ENCODE measurements around the gene DOK4.
"Not testable (repeated sequence)": the region's sequence is repeated elsewhere in the genome, so short reads cannot be mapped to it uniquely, and the experiment has no call there.

DOK4 gene

GRCh38 chr16:57502048-57502775 lies 15.9 kb upstream of the DOK4 start:
- DNase-seq (ENCODE audit: low read depth in 2 of 3, low spot score in 1 of 3): no peak

DNA sequence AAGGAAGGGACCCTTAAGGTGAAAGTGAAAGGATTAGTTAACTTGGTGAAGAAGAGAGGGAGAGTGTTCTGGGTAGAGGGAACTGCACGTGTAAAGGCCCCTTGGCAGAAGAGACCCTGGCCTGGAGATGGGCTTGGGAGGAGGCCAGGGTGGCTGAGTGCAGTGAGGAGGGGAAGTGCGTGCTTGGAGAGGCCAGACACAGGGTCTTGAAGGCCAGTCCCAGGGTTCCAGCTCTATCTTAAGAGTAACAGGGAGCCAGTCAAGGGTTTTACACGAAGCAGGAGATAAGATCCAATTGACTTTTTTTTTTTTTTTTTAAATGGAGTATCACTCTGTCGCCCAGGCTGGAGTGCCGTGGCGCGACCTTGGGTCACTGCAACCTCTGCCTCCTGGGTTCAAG lies 15.2 kb upstream of the DOK4 start:
- DNase-seq (ENCODE audit: low read depth in 2 of 3, low spot score in 1 of 3): no peak

- no peak for DNase-seq (ENCODE audit: low read depth in 2 of 3, low spot score in 1 of 3)
Measured at GRCh38 chr16:57500578-57501111, 14.4 kb upstream of the DOK4 start.

GRCh38 chr16:57499941-57500340 lies 13.6 kb upstream of the DOK4 start:
- not testable (repeated sequence) for DNase-seq (ENCODE audit: low read depth in 2 of 3, low spot score in 1 of 3)

GRCh38 chr16:57498031-57498430 lies 11.7 kb upstream of the DOK4 start:
- no peak for DNase-seq (ENCODE audit: low read depth in 2 of 3, low spot score in 1 of 3)

DNA sequence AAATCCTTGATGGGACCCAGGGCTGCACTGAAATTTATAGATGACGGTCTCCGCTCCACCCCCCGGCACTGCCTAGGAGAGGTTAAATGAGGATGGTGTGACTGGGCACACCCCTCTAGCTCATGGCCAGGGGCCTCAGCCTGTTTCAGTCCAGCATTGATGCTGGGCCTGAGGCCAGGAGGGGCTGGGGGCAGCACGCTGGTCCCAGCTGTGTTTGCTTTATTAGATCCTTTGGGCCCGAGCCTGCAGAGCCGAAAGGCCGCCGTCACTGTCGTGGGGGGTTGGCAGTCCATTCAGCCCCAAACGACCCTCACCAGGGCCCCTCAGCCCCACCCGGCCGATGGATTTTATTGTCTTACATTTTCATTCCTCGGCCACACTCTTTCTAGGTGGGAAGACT lies 10.8 kb upstream of the DOK4 start:
- DNase-seq (ENCODE audit: low read depth in 2 of 3, low spot score in 1 of 3): no peak

- no peak for DNase-seq (ENCODE audit: low read depth in 2 of 3, low spot score in 1 of 3)
Measured at GRCh38 chr16:57493767-57494166, 7.5 kb upstream of the DOK4 start.

- DNase-seq (ENCODE audit: low read depth in 2 of 3, low spot score in 1 of 3): no peak
Measured at GRCh38 chr16:57489229-57489628, 2.9 kb upstream of the DOK4 start.

DNA sequence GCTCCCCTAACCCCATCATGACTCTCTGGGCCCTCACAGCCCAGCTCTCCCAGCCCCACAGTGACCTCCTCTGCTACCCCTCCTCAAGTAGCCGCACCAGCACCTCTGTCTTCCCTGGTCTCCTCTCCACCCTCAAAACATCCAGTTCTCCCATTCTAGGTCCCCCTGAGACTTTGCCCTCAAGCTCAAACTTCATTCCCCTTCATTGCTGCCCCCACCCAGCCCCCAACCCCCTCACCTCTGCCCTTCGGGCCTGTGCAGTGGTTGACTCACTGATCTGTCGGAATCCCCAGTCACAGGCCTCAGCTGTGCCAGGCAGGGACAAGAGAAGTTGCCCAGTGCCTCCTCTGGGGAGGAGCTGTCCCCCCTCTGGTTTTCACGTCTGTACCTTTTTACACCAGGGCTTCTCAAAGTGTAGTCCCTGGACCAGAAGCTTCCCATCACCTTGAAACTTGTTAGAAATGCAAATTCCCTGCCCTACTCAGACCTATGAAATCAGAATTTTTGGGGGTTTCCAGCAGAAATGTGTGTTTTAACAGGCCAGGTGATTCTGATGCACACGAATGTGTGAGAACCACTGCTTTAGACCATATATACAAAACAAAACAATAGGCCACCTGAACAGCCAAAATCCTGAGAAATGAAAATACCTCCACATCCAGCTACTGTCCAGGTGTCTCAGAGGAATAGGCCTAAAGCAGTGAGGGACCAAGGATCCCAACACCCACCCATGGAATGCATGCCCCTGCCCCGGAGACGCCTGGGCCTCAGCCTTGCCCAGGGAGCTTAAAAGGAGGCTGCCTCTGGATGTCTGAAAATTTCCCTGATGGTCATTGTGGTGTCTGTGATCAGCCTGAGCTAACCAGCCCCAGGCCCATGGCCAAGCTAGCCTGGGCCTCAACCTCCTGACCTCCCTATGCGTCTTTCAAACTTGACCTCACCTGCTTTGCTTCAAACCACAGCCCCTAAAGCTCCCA lies 853 bp upstream of the DOK4 start:
- no peak for DNase-seq (ENCODE audit: low read depth in 2 of 3, low spot score in 1 of 3)

DNA sequence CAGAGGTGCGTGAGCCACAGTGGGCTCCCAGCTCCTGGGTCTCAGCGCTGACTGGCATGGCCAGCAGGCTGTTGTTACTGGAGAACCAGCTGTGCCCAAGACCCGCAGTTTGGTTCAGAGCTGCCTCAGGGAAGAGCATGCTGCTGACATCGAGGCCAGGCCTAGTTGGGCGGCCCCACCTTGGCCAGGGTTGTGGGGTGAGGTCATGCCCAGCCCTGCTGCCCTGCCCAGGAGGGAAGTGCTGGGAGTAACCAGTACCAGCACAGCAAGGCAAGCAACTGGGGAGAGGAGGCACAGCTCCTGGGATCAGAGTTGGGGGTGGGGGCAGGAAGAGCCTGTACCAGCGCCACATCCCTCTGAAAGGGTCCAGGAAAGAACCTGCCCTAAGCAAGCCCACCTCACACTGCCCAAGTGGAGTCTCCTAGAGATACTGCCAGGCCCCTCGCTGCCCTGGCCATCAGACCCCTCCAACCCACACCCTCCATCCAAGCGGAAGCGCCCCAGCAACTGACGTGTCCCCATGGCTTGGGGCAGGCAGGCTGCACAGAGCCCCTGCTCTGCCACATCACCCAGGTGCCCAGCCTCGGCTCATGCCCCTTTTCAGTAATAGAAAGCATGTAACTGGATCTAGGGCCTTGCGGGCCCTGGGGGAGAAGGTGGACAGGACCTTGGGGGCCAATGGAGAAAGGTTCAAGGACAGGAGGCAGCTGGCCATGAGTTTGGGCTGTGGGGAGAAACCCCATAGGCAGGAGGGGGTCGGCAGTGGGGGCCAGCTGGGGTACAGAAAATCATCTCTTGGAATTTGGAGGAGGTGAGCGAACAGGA lies 990 bp downstream of the DOK4 start:
- no peak for DNase-seq (ENCODE audit: low read depth in 2 of 3, low spot score in 1 of 3)

GRCh38 chr16:57484515-57485005 lies 1.7 kb downstream of the DOK4 start:
- no peak for DNase-seq (ENCODE audit: low read depth in 2 of 3, low spot score in 1 of 3)

DNA sequence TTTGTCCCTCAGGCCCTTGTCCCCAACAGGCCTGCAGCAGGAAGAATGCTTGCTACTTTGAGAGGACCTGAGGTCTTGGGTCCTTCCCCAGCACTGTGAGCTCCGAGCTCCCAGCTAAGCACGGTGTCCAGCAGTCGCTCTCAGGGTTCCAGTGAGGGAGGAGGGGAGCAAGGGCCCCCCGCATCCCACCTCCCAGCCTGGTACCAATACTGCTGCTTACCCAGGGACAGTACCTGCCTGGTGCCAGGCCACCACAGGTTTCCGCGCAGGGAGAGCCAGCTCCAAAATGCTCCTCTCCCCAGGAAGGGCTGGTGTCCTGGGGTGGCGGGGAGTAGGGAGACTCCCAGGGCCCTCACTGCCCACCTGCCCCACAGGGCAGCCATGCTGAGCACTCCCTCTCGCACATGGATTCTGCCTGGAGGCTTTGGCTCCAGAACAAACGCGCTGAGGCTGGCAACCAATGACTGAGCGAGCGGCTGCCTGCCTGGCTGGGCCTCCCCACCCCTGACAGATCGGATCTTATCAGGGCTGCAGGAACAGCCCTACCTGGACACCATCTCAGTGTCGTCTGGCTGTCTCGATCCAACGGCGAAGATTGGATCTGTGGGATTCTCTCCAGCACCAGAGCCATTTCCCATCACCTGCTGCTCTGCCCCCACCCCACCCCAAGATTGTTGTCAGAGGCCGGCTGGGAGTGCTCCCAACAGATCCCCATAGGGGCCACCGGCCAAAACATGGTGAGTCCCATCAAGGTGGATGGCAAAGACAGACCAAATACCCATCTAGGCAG lies 2.4 kb downstream of the DOK4 start:
- DNase-seq (ENCODE audit: low read depth in 2 of 3, low spot score in 1 of 3): no peak

DNA sequence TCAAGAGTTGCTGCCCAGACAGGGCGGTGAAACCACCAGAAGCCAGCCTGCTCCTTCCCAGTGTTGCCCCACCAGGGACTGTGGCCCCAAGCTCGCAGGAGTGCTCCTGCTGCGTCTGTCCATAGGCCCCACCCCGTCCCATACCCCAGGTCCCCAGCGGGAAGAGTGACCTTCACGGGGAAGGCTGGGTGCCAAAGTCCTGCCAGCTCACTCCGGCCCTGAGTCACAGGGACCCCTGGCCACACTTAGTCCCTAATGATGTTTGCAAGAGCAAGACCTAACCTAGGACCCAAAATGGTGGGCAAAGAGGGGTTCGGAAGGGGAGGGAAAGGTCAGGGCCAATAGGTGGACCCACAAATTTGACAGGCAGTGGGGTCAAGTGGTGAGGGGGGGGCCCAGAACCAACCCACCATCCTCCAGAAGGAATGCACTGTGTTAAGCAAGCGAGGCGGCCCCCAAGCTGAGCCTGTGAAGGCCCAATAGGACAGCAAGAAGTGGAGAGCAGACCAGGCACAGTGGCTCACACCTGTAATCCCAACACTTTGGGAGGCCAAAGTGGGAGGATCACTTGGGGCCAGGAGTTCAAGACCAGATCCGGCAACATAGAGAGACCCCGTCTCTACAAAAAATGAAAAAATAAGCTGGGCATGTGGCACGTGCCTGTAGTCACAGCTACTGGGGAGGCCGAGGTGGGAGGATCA lies 3.3 kb downstream of the DOK4 start:
- DNase-seq (ENCODE audit: low read depth in 2 of 3, low spot score in 1 of 3): no peak

DNA sequence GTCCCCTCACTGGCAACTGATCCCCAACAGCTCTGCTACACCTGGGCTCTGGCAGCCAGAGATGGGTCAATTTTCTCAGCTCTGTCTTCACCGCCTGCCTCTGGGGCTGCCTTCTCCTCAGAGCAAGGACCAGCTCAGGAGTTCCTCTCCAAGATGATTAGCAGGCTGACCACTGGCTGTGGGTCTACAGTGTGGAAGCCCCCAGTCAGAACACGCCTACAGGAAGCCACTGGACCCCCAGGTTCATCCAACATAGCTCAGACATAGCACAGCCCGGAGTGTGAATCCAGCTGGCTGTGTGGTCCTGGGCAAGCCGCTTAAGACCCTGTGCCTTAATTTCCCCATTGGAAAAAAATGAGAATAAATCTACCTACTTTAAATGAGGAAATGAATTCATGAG lies 4.9 kb downstream of the DOK4 start:
- DNase-seq (ENCODE audit: low read depth in 2 of 3, low spot score in 1 of 3): no peak

- no peak for DNase-seq (ENCODE audit: low read depth in 2 of 3, low spot score in 1 of 3)
Measured at GRCh38 chr16:57480754-57481230, 5.5 kb downstream of the DOK4 start.

DNA sequence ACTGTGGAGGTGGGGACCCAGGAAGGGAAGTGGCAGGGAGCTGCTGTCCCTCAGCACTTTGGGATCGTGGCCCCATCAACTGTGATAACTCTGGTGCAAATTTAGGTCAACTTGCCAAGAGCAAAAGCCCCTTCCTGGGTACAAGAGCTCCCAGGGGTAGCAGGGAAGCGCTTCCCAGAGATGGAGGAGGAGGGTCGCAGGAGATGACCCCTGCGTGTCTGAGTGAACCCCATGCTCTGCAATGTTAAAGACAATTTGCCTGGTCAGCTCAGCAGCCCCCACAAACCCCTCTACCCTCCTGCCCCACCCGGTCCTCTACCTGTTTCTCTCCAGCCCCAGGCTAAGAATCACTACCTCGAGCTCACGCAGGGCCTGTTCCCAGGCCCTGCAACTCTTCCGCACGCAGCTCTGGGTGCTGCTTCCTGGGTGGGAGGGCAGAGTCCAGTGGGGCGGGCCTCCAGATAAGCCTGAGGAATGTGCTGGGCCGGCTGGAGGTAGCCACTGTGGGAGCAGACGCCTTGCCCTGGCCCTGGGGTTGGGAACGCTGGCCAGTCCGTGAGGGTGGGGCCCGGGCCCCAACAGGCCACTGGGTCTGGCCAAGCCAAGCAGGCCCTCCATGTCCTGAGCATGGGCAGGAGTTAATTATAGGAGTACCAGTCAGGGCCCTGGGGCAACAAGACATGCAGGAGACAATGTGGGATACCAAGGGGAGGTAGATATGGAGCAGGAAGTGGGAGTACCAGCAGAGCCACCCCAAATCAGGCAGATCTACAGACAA lies 6.1 kb downstream of the DOK4 start:
- DNase-seq (ENCODE audit: low read depth in 2 of 3, low spot score in 1 of 3): no peak

DNA sequence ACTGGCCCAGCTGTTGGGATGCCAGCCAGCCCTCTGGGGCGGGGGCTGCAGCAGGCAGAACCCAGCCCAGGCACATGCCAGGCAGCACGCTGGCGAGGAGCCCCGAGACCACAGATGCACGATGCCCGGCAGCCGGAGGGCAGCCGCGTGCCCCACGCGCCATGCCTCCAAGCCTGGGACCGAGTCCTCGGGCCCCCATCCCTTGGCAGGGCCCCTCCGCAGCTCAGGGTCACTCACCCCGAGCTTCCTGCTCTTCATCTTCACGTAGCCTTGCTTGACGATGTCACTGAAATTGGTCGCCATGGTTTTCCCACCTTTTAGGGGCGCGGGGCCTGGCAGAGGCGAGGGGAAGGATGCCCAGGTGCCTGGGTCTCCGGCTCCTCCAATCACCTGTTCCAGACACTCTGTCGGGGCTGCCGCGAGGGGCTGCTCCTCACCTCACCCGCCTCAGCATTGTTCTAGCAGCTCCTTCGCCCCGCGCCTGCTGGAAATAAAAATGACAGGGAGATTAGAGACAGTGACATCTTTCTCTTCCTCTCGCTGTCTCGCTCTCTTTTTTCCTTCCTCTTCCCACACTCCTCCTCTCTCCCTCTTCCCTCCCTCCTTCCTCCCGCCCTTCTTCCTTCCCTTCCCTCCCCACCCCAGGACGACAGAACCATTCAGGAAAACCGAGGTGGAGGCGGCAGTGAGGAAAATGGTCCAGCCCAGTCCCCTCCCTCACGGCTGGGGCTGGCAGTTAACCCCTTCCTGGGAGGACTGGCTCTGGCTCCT lies 6.9 kb downstream of the DOK4 start:
- no peak for DNase-seq (ENCODE audit: low read depth in 2 of 3, low spot score in 1 of 3)

All from stimulated activated CD4-positive, alpha-beta T cell treated with anti-CD3 and anti-CD28 coated beads, Interleukin-12 subunit alpha, Interleukin-12 subunit beta, amount 100 ng/mL, for 48 hours (primary cell).